HG03064 (cell line): ENCODE measurements around the gene VWA5B1.

Experiments
- ATAC-seq: cut with Tn5 transposase; IDR thresholded peaks from one replicate; pipeline ENCODE4 v1.9.1; 2021; ENCODE audit warnings: low read depth; ENCODE audit not compliant: unreplicated experiment

The VWA5B1 gene

GRCh38 chr1:20345419-20345818 is 54.7 kb downstream of the VWA5B1 start:
- ATAC-seq = no peak

GRCh38 chr1:20346433-20346832 is 55.8 kb downstream of the VWA5B1 start:
- no peak for ATAC-seq

- ATAC-seq = no peak
Observed at GRCh38 chr1:20347699-20348098, 57.0 kb downstream of the VWA5B1 start.

- no peak for ATAC-seq
Observed at GRCh38 chr1:20348326-20348915, 57.7 kb downstream of the VWA5B1 start.

- no peak for ATAC-seq
Observed at GRCh38 chr1:20349561-20349960, 58.9 kb downstream of the VWA5B1 start.

- no peak for ATAC-seq
Observed at GRCh38 chr1:20349971-20350370, 59.3 kb downstream of the VWA5B1 start.

- no peak for ATAC-seq
Observed at GRCh38 chr1:20350421-20350820, 59.7 kb downstream of the VWA5B1 start.

GRCh38 chr1:20351911-20352701 is 61.4 kb downstream of the VWA5B1 start:
- no peak for ATAC-seq

- no peak for ATAC-seq
Observed at GRCh38 chr1:20353836-20354235, 63.2 kb downstream of the VWA5B1 start.

- ATAC-seq = no peak
Observed at GRCh38 chr1:20354610-20355009, 63.9 kb downstream of the VWA5B1 start.

GRCh38 chr1:20355101-20355827 is 64.6 kb downstream of the VWA5B1 start:
- no peak for ATAC-seq

GRCh38 chr1:20355828-20356735 is 65.4 kb downstream of the VWA5B1 start:
- ATAC-seq = no peak

GRCh38 chr1:20356850-20357459 is 66.3 kb downstream of the VWA5B1 start:
- ATAC-seq = no peak

GRCh38 chr1:20357796-20358195 is 67.1 kb downstream of the VWA5B1 start:
- no peak for ATAC-seq

GRCh38 chr1:20358761-20359263 is 68.1 kb downstream of the VWA5B1 start:
- ATAC-seq = no peak

- no peak for ATAC-seq
Observed at GRCh38 chr1:20359451-20360330, 69.0 kb downstream of the VWA5B1 start.

GRCh38 chr1:20361401-20361800 is 70.7 kb downstream of the VWA5B1 start:
- ATAC-seq = no peak

GRCh38 chr1:20361805-20362381 is 71.2 kb downstream of the VWA5B1 start:
- no peak for ATAC-seq

- no peak for ATAC-seq
Observed at GRCh38 chr1:20362856-20363255, 72.2 kb downstream of the VWA5B1 start.
